Sigmoid colon (tissue), 7 donors: ENCODE measurements around the gene TRUB2. TPM values are rescaled to one million over a fixed set of nuclear protein-coding genes. Genes with fewer than 3 reads are reported as not detected.
A peak's percentile ranks its signal among the peaks of the same experiment; 100 is the strongest.

ENCODE experiments used
- DNase-seq: peaks from one replicate; pipeline ENCODE4 v3.0.0-alpha.2; 2019
- H3K27ac ChIP-seq, 4 donors: fragments of 200-600 bp; sonication (generic); one replicate each; pipeline ENCODE4 v1.5.1; 2016 to 2019; ENCODE audit warnings: mild to moderate bottlenecking in 1 of 4
- H3K27me3 ChIP-seq, 3 donors: fragments of 200-600 bp; sonication (generic); one replicate each; pipeline ENCODE4 v1.5.1; 2019; ENCODE audit warnings: mild to moderate bottlenecking in 1 of 3
- H3K36me3 ChIP-seq, 4 donors: fragments of 200-600 bp; sonication (generic); one replicate each; pipeline ENCODE4 v1.5.1; 2016 to 2019
- H3K4me1 ChIP-seq, 4 donors: fragments of 200-600 bp; sonication (generic); one replicate each; pipeline ENCODE4 v1.5.1; 2017 to 2019
- H3K4me3 ChIP-seq, 4 donors: fragments of 200-600 bp; sonication (generic); one replicate each; pipeline ENCODE4 v1.5.1; 2017 to 2019; ENCODE audit warnings: mild to moderate bottlenecking in 2 of 4, moderate library complexity in 1 of 4
- H3K9me3 ChIP-seq, 4 donors: fragments of 200-600 bp in 3 of 4; sonication (generic) in 3 of 4; one replicate each; pipeline versions ENCODE4 v1.5.1 to v1.6.1; 2013 to 2019
- EP300 ChIP-seq, 4 donors: sonication (generic); formaldehyde crosslinking; IDR thresholded peaks; one replicate each; pipeline ENCODE4 v1.6.1; 2017; ENCODE audit warnings: antibody characterized with exemption in 4 of 4
- POLR2A ChIP-seq, 2 donors: fragments of 450-650 bp; IDR thresholded peaks; one replicate each; pipeline ENCODE4 v1.6.1; 2016; ENCODE audit warnings: antibody characterized with exemption in 2 of 2, mild to moderate bottlenecking in 2 of 2, moderate library complexity in 2 of 2
- POLR2AphosphoS5 ChIP-seq, 4 donors: sonication (generic); formaldehyde crosslinking; IDR thresholded peaks; one replicate each; pipeline ENCODE4 v1.6.1; 2017; ENCODE audit warnings: antibody characterized with exemption in 4 of 4
- WGBS, 2 donors: extraction: QIAGEN DNeasy Blood & Tissue Kit; methylation state at CpG; one replicate each; pipeline ENCODE4 v1.1.7; 2013; 5-methylcytosine and 5-hydroxymethylcytosine counted together
- intact Hi-C: fragments of 100-400 bp; cut with DNase I; formaldehyde crosslinking; loops from one replicate; pipeline ENCODE4 v1.15.1; 2023
- polyA plus RNA-seq, 3 donors: library from polyadenylated mRNA; stranded (reverse); fragments of 200-250 nt; gene quantifications; one replicate each; pipeline ENCODE4 v1.2.3, GENCODE V29; 2013
- total RNA-seq, 4 donors: library from RNA; depleted of rRNA; stranded (reverse); fragments of >200 nt; gene quantifications; one replicate each; pipeline ENCODE4 v1.1.0, GENCODE V29; 2016
- TF ChIP-seq, protein P1 (sequence below), 4 experiments: fragments of 450-650 bp in 3 of 4; fragments of 200-600 bp in 1 of 4; IDR thresholded peaks; one replicate each; pipeline ENCODE4 v1.5.1; 2016 to 2019; ENCODE audit warnings: antibody characterized with exemption in 4 of 4, mild to moderate bottlenecking in 3 of 4, moderate library complexity in 2 of 4
- donor health status: healthy with polysubstance abuse.
- donor health status: Bipolar disorder and iron deficiency.
- donor health status: healthy.

TRUB2 gene, protein sequence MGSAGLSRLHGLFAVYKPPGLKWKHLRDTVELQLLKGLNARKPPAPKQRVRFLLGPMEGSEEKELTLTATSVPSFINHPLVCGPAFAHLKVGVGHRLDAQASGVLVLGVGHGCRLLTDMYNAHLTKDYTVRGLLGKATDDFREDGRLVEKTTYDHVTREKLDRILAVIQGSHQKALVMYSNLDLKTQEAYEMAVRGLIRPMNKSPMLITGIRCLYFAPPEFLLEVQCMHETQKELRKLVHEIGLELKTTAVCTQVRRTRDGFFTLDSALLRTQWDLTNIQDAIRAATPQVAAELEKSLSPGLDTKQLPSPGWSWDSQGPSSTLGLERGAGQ
- total RNA-seq (10 to 100 TPM in 1 of 4 donors, 1 to 10 TPM in 3; 7.6 to 14.1 (median 9.1) TPM), polyA plus RNA-seq (10 to 100 TPM; 16.7 to 20.8 (median 18.0) TPM)

DNA sequence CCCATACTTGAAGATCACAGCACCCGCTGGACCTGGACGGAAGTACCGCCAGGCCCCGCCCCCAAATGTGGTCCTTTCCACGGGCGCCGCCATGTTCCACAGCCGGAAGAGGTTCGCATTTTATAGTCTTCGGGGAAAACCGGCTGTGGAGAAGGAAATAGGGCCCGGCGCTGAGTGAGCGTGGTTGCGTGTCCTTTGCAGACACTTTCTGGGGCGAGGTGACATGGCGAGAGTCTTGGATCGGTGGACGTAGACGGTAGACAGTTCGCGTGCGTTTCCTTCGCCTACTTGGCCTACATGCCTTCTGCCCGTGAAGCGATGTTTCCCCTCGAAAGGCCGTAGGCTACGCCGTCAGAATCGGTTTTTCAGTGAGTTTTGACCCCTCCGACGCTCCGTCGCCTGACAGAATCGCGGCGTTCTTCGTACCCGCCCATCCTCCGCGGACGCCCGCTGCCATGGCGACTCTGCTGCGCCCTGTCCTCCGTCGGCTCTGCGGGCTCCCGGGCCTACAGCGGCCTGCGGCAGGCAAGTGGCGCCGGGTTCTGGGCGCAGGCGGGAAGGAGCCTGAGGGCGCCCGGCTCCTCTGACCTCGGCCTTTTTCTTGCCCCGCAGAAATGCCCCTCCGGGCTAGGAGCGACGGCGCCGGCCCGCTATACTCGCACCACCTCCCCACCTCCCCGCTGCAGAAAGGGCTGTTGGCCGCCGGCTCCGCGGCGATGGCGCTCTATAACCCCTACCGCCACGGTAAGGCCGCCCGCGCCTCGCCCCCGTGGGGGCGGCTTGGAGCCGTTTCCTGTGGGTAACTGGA, at the start of gene TRUB2, which contains the start of gene COQ4:
TRUB2 (minus strand) TSS at position 44 of the 808 bp plus-strand sequence; CDS start at position 5, 39 bp downstream.
COQ4 (plus strand) TSS at position 436 of the 808 bp plus-strand sequence; CDS start at position 456, 20 bp downstream.
- Histone ChIP-seq H3K4me3 (peak within 1 kb of the TSS; percentile 63 to 97 (median 86)), H3K9me3 (no peaks in the 10 kb centered on the region), H3K36me3 (peaks cover 8 to 42% (median 16%) of the 10 kb centered on the region in 4 donors), H3K4me1 (peaks cover 0 to 27% (median 25%) of the 10 kb centered on the region in 4 donors), H3K27me3 (no peaks in the 10 kb centered on the region), H3K27ac (peak within 1 kb of the TSS; percentile 85 to 90 (median 88))
- intact Hi-C loops, result loop anchor here (2.0 to 5.0 kb wide), 2 partner anchors 18 to 45 kb away; partner anchors contain the start of genes GOLGA2, SLC27A4 and SWI5
- WGBS, 2 donors, result 0 to 1% methylated on average over 83 of the region's 83 CpGs
- TF ChIP-seq POLR2AphosphoS5 (IDR thresholded peaks at IDR 0.05), result peak in 3 of 4 donors; percentile 64 to 69 (median 66)
- TF ChIP-seq, protein P1, sequence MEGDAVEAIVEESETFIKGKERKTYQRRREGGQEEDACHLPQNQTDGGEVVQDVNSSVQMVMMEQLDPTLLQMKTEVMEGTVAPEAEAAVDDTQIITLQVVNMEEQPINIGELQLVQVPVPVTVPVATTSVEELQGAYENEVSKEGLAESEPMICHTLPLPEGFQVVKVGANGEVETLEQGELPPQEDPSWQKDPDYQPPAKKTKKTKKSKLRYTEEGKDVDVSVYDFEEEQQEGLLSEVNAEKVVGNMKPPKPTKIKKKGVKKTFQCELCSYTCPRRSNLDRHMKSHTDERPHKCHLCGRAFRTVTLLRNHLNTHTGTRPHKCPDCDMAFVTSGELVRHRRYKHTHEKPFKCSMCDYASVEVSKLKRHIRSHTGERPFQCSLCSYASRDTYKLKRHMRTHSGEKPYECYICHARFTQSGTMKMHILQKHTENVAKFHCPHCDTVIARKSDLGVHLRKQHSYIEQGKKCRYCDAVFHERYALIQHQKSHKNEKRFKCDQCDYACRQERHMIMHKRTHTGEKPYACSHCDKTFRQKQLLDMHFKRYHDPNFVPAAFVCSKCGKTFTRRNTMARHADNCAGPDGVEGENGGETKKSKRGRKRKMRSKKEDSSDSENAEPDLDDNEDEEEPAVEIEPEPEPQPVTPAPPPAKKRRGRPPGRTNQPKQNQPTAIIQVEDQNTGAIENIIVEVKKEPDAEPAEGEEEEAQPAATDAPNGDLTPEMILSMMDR (IDR thresholded peaks at IDR 0.05), result no peak
- peak; percentile 97 for DNase-seq

DNA sequence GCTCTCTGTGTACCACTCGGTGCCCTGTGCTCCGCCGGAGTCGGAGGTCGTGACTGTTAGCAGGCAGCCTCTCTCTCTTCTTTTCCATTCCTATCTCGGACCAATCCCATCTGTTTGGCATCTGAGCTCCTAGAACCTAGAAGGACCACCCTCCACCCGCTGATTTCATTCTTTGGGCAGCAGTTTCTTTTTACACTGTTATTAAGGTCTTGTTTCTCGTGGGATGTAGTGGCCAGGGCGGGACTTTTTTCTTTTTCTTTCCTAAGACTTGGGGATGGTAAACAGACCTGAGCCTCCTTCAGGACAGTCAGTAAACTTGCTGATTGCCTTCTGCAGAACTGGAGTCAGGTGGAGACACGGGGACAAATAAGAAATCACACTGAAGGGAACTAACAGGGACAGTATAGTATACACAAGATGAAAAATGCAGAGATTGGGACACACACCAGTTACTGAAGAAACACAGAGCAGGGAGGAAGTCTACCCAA, 49.4 kb upstream of the TRUB2 start:
- no peaks in the 10 kb centered on the region for H3K27me3 ChIP-seq
- H3K9me3 ChIP-seq, result no peaks in the 10 kb centered on the region
- peaks cover 0 to 15% (median 0%) of the 10 kb centered on the region in 4 donors for H3K36me3 ChIP-seq
- TF ChIP-seq POLR2A (IDR thresholded peaks at IDR 0.05), result no peak
- TF ChIP-seq POLR2AphosphoS5 (IDR thresholded peaks at IDR 0.05), result no peak
- TF ChIP-seq EP300 (IDR thresholded peaks at IDR 0.05), result no peak
- TF ChIP-seq, protein P1 (IDR thresholded peaks at IDR 0.05), result no peak
- peaks cover 0 to 32% (median 23%) of the 10 kb centered on the region in 4 donors for H3K4me1 ChIP-seq
- H3K4me3 ChIP-seq, result peak overlapping the region; percentile 52 to 75 (median 72)
- peak overlapping the region; percentile 88 to 95 (median 94) for H3K27ac ChIP-seq
- DNase-seq, result no peak
- whole genome bisulfite sequencing, 2 donors, result 0% methylated on average over 10 of the region's 10 CpGs
- intact Hi-C loops, result loop anchor here (2.0 to 5.0 kb wide), 2 partner anchors 31 to 181 kb away; partner anchors contain the start of genes SLC27A4 and SPTAN1

DNA sequence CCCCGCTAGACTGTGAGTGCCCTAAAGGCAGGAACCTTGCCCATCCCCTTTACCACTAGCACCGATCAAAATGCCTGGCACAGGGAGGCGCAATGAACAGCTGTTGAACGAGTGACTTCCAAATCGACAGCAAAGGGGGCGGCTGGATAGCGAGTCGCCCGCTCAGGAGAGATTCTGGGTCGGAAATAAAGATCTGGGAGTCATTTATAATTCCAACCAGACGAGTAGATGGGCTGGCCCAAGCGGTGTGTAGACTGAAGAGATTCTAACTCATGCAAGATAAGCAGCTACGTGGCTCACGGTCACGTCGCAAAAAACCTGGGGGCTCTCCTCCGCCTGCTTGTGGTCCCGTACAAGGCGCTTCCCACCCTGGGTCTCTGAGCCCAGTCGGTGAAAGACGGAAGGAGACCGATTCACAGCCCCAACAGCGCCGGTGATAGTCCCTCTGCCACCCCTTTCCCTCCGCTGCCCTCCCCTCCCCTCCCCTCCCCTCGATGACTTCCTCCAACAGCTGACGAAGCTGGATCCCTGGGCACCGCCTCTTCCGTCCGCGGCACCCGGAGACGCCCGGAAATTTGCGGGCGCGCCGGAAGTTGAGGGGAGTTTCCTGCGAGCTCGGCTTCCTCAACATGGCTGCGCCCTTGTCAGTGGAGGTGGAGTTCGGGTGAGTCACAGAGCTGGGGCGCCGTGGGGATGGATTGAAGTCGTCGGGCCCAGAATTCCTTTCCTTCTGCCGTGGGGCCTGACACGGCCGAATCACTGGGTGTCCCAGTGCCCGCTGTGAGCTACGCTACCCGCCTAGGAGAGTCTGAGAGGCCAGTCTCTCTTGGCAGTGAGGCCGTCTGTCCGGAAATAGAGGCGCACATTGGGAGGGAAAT, 48.7 kb upstream of the TRUB2 start, which contains the start of gene URM1:
URM1 (plus strand) TSS at position 623 of the 878 bp plus-strand sequence; CDS start at position 630, 7 bp downstream.
- WGBS, 2 donors, result 0 to 1% methylated on average over 55 of the region's 55 CpGs
- intact Hi-C loops, result loop anchor here (2.0 to 5.0 kb wide), 2 partner anchors 30 to 181 kb away; partner anchors contain the start of genes SLC27A4 and SPTAN1
- Histone ChIP-seq H3K4me3 (peak within 1 kb of the TSS; percentile 52 to 75 (median 72)), H3K4me1 (peaks cover 0 to 32% (median 23%) of the 10 kb centered on the region in 4 donors), H3K36me3 (peaks cover 0 to 15% (median 0%) of the 10 kb centered on the region in 4 donors), H3K27me3 (no peaks in the 10 kb centered on the region), H3K27ac (peak within 1 kb of the TSS; percentile 88 to 95 (median 94)), H3K9me3 (no peaks in the 10 kb centered on the region)
- peak; percentile 97 for DNase-seq
- TF ChIP-seq, protein P1 (IDR thresholded peaks at IDR 0.05), result no peak
- TF ChIP-seq POLR2A (IDR thresholded peaks at IDR 0.05) (peak; percentile 91 to 95), POLR2AphosphoS5 (IDR thresholded peaks at IDR 0.05) (peak; percentile 82 to 93 (median 88)), EP300 (IDR thresholded peaks at IDR 0.05) (no peak)
